Glomerular endothelial cell (primary cell): ENCODE measurements around the gene HDAC11. TPM values are rescaled to one million over a fixed set of nuclear protein-coding genes. Genes with fewer than 3 reads are reported as not detected.
"Not testable (repeated sequence)": the region's sequence is repeated elsewhere in the genome, so short reads cannot be mapped to it uniquely, and the experiment has no call there.

ENCODE experiments used
- DNase-seq: peaks from one replicate; pipeline ENCODE4 v3.0.0-alpha.2; 2011; ENCODE audit warnings: low read depth, low spot score; ENCODE audit errors: extremely low read depth
- total RNA-seq: library from RNA; depleted of rRNA; stranded (reverse); fragments of >200 nt; gene quantifications from 2 replicates; pipeline ENCODE4 v1.2.3, GENCODE V29; 2015

HDAC11 gene
- 8.0 and 11.8 TPM in 2 replicates for total RNA-seq

- peak; percentile 50 for DNase-seq
Measured at GRCh38 chr3:13479582-13480339, at the start of gene HDAC11. TSS of gene HDAC11 (plus strand) at chr3:13480306. CDS start at chr3:13480348, 42 bp downstream.

- DNase-seq, result not testable (repeated sequence)
Measured at GRCh38 chr3:13430411-13430875, 49.7 kb upstream of the HDAC11 start.

GRCh38 chr3:13432093-13432492, 48.0 kb upstream of the HDAC11 start:
- DNase-seq, result no peak

- DNase-seq, result no peak
Measured at GRCh38 chr3:13433912-13434311, 46.2 kb upstream of the HDAC11 start.

GRCh38 chr3:13436213-13436612, 43.9 kb upstream of the HDAC11 start:
- DNase-seq, result not testable (repeated sequence)

- DNase-seq, result no peak
Measured at GRCh38 chr3:13440204-13440817, 39.8 kb upstream of the HDAC11 start.

GRCh38 chr3:13442882-13443281, 37.2 kb upstream of the HDAC11 start:
- DNase-seq, result not testable (repeated sequence)

- DNase-seq, result peak; percentile 0
Measured at GRCh38 chr3:13451301-13451673, 28.8 kb upstream of the HDAC11 start.

GRCh38 chr3:13452490-13453335, 27.4 kb upstream of the HDAC11 start:
- peak; percentile 27 for DNase-seq

- no peak for DNase-seq
Measured at GRCh38 chr3:13455644-13456043, 24.5 kb upstream of the HDAC11 start.

- DNase-seq, result no peak
Measured at GRCh38 chr3:13457593-13457992, 22.5 kb upstream of the HDAC11 start.

- no peak for DNase-seq
Measured at GRCh38 chr3:13459605-13460340, 20.3 kb upstream of the HDAC11 start.

GRCh38 chr3:13460341-13460736, 19.8 kb upstream of the HDAC11 start:
- DNase-seq, result no peak

GRCh38 chr3:13461169-13462124, 18.7 kb upstream of the HDAC11 start:
- no peak for DNase-seq

GRCh38 chr3:13462125-13462629, 17.9 kb upstream of the HDAC11 start:
- DNase-seq, result no peak

- DNase-seq, result no peak
Measured at GRCh38 chr3:13462822-13463221, 17.3 kb upstream of the HDAC11 start.

GRCh38 chr3:13463618-13464400, 16.3 kb upstream of the HDAC11 start:
- no peak for DNase-seq

- DNase-seq, result no peak
Measured at GRCh38 chr3:13465236-13465873, 14.8 kb upstream of the HDAC11 start.
